WTC11 (cell line): ENCODE data around the gene NIT2.
"Not testable (repeated sequence)": the region's sequence is repeated elsewhere in the genome, so short reads cannot be mapped to it uniquely, and the experiment has no call there.

Experiments
- CREB1 ChIP-seq: sonication (generic); formaldehyde crosslinking; IDR thresholded peaks from 2 replicates; pipeline ENCODE4 v1.8.0; 2023; ENCODE audit warnings: mild to moderate bottlenecking, missing genetic modification reagents
- FOXJ3 ChIP-seq: sonication (generic); formaldehyde crosslinking; IDR thresholded peaks from 2 replicates; pipeline ENCODE4 v1.9.0; 2021; ENCODE audit warnings: missing genetic modification reagents, mild to moderate bottlenecking, borderline replicate concordance
- NR1H2 ChIP-seq: sonication (generic); formaldehyde crosslinking; IDR thresholded peaks from 2 replicates; pipeline ENCODE4 v1.9.0; 2021; ENCODE audit warnings: mild to moderate bottlenecking, moderate library complexity, missing genetic modification reagents
- ZNF671 ChIP-seq: fragments of 250-450 bp; sonication (Bioruptor Pico); IDR thresholded peaks from 2 replicates; pipeline ENCODE4 v1.8.0; 2021; ENCODE audit warnings: mild to moderate bottlenecking
- TF ChIP-seq, protein P1 (sequence below): fragments of 200-600 bp; IDR thresholded peaks from 2 replicates; pipeline ENCODE4 v1.8.0; 2022; ENCODE audit warnings: antibody characterized with exemption
- TF ChIP-seq, protein P2 (sequence below): sonication (generic); formaldehyde crosslinking; IDR thresholded peaks from 2 replicates; pipeline ENCODE4 v1.8.1; 2023; ENCODE audit warnings: mild to moderate bottlenecking, missing genetic modification reagents, moderate library complexity
- TF ChIP-seq, protein P3 (sequence below): sonication (generic); formaldehyde crosslinking; IDR thresholded peaks from 2 replicates; pipeline ENCODE4 v1.8.0; 2022; ENCODE audit warnings: mild to moderate bottlenecking, missing genetic modification reagents
- TF ChIP-seq, protein P4 (sequence below): sonication (generic); formaldehyde crosslinking; IDR thresholded peaks from 2 replicates; pipeline ENCODE4 v1.8.1; 2023; ENCODE audit warnings: mild to moderate bottlenecking, moderate library complexity, missing genetic modification reagents
- TF ChIP-seq, protein P5 (sequence below): sonication (generic); formaldehyde crosslinking; IDR thresholded peaks from 2 replicates; pipeline ENCODE4 v1.8.1; 2022; ENCODE audit warnings: low read depth, missing genetic modification reagents, borderline replicate concordance
- TF ChIP-seq, protein P6 (sequence below): sonication (generic); formaldehyde crosslinking; IDR thresholded peaks from 2 replicates; pipeline ENCODE4 v1.8.0; 2022; ENCODE audit warnings: mild to moderate bottlenecking, missing genetic modification reagents
- TF ChIP-seq, protein P7 (sequence below): sonication (generic); formaldehyde crosslinking; IDR thresholded peaks from 2 replicates; pipeline ENCODE4 v1.8.1; 2022; ENCODE audit warnings: low read depth, mild to moderate bottlenecking, moderate library complexity, missing genetic modification reagents, borderline replicate concordance
- TF ChIP-seq, protein P8 (sequence below): sonication (generic); formaldehyde crosslinking; conservative IDR thresholded peaks from 2 replicates; pipeline ENCODE4 v1.8.1; 2023; ENCODE audit warnings: mild to moderate bottlenecking, low read depth, missing genetic modification reagents, moderate library complexity

DNA sequence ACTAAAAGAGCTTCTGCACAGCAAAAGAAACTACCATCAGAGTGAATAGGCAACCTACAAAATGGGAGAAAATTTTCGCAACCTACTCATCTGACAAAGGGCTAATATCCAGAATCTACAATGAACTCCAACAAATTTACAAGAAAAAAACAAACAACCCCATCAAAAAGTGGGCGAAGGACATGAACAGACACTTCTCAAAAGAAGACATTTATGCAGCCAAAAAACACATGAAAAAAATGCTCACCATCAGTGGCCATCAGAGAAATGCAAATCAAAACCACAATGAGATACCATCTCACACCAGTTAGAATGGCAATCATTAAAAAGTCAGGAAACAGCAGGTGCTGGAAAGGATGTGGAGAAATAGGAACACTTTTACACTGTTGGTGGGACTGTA is 17.2 kb downstream of the NIT2 start:
- TF ChIP-seq, protein P1, sequence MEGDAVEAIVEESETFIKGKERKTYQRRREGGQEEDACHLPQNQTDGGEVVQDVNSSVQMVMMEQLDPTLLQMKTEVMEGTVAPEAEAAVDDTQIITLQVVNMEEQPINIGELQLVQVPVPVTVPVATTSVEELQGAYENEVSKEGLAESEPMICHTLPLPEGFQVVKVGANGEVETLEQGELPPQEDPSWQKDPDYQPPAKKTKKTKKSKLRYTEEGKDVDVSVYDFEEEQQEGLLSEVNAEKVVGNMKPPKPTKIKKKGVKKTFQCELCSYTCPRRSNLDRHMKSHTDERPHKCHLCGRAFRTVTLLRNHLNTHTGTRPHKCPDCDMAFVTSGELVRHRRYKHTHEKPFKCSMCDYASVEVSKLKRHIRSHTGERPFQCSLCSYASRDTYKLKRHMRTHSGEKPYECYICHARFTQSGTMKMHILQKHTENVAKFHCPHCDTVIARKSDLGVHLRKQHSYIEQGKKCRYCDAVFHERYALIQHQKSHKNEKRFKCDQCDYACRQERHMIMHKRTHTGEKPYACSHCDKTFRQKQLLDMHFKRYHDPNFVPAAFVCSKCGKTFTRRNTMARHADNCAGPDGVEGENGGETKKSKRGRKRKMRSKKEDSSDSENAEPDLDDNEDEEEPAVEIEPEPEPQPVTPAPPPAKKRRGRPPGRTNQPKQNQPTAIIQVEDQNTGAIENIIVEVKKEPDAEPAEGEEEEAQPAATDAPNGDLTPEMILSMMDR, result not testable (repeated sequence)
- TF ChIP-seq, protein P2, sequence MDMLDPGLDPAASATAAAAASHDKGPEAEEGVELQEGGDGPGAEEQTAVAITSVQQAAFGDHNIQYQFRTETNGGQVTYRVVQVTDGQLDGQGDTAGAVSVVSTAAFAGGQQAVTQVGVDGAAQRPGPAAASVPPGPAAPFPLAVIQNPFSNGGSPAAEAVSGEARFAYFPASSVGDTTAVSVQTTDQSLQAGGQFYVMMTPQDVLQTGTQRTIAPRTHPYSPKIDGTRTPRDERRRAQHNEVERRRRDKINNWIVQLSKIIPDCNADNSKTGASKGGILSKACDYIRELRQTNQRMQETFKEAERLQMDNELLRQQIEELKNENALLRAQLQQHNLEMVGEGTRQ (CRISPR knock-in tag), result not testable (repeated sequence)
- TF ChIP-seq ZNF671 (CRISPR knock-in tag); NR1H2 (CRISPR knock-in tag); CREB1 (CRISPR knock-in tag); FOXJ3: not testable (repeated sequence)
- TF ChIP-seq, protein P3, sequence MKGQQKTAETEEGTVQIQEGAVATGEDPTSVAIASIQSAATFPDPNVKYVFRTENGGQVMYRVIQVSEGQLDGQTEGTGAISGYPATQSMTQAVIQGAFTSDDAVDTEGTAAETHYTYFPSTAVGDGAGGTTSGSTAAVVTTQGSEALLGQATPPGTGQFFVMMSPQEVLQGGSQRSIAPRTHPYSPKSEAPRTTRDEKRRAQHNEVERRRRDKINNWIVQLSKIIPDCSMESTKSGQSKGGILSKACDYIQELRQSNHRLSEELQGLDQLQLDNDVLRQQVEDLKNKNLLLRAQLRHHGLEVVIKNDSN (CRISPR knock-in tag), result not testable (repeated sequence)
- TF ChIP-seq, protein P4, sequence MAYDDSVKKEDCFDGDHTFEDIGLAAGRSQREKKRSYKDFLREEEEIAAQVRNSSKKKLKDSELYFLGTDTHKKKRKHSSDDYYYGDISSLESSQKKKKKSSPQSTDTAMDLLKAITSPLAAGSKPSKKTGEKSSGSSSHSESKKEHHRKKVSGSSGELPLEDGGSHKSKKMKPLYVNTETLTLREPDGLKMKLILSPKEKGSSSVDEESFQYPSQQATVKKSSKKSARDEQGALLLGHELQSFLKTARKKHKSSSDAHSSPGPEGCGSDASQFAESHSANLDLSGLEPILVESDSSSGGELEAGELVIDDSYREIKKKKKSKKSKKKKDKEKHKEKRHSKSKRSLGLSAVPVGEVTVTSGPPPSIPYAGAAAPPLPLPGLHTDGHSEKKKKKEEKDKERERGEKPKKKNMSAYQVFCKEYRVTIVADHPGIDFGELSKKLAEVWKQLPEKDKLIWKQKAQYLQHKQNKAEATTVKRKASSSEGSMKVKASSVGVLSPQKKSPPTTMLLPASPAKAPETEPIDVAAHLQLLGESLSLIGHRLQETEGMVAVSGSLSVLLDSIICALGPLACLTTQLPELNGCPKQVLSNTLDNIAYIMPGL (CRISPR knock-in tag), result not testable (repeated sequence)
- TF ChIP-seq, protein P5, sequence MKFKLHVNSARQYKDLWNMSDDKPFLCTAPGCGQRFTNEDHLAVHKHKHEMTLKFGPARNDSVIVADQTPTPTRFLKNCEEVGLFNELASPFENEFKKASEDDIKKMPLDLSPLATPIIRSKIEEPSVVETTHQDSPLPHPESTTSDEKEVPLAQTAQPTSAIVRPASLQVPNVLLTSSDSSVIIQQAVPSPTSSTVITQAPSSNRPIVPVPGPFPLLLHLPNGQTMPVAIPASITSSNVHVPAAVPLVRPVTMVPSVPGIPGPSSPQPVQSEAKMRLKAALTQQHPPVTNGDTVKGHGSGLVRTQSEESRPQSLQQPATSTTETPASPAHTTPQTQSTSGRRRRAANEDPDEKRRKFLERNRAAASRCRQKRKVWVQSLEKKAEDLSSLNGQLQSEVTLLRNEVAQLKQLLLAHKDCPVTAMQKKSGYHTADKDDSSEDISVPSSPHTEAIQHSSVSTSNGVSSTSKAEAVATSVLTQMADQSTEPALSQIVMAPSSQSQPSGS (CRISPR knock-in tag), result not testable (repeated sequence)
- TF ChIP-seq, protein P6, sequence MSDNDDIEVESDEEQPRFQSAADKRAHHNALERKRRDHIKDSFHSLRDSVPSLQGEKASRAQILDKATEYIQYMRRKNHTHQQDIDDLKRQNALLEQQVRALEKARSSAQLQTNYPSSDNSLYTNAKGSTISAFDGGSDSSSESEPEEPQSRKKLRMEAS (CRISPR knock-in tag), result not testable (repeated sequence)
- TF ChIP-seq, protein P7, sequence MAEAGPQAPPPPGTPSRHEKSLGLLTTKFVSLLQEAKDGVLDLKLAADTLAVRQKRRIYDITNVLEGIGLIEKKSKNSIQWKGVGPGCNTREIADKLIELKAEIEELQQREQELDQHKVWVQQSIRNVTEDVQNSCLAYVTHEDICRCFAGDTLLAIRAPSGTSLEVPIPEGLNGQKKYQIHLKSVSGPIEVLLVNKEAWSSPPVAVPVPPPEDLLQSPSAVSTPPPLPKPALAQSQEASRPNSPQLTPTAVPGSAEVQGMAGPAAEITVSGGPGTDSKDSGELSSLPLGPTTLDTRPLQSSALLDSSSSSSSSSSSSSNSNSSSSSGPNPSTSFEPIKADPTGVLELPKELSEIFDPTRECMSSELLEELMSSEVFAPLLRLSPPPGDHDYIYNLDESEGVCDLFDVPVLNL (CRISPR knock-in tag), result not testable (repeated sequence)
- TF ChIP-seq, protein P8, sequence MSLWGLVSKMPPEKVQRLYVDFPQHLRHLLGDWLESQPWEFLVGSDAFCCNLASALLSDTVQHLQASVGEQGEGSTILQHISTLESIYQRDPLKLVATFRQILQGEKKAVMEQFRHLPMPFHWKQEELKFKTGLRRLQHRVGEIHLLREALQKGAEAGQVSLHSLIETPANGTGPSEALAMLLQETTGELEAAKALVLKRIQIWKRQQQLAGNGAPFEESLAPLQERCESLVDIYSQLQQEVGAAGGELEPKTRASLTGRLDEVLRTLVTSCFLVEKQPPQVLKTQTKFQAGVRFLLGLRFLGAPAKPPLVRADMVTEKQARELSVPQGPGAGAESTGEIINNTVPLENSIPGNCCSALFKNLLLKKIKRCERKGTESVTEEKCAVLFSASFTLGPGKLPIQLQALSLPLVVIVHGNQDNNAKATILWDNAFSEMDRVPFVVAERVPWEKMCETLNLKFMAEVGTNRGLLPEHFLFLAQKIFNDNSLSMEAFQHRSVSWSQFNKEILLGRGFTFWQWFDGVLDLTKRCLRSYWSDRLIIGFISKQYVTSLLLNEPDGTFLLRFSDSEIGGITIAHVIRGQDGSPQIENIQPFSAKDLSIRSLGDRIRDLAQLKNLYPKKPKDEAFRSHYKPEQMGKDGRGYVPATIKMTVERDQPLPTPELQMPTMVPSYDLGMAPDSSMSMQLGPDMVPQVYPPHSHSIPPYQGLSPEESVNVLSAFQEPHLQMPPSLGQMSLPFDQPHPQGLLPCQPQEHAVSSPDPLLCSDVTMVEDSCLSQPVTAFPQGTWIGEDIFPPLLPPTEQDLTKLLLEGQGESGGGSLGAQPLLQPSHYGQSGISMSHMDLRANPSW (CRISPR knock-in tag), result not testable (repeated sequence)
